Retinal pigment epithelial cell (primary cell): ENCODE results near the gene MAMSTR.

ENCODE experiments used
- DNase-seq: peaks from one replicate; pipeline ENCODE4 v3.0.0-alpha.2; 2010; ENCODE audit warnings: low read depth
- H3K4me3 ChIP-seq: 2 replicates; pipeline ENCODE4 v1.5.1; 2011; ENCODE audit warnings: mild to moderate bottlenecking, low read length, control low read depth, moderate library complexity
- CTCF ChIP-seq: conservative IDR thresholded peaks from 2 replicates; pipeline ENCODE4 v1.5.1; 2011; ENCODE audit warnings: low read depth, low read length, control low read depth, inconsistent platforms

MAMSTR gene

GRCh38 chr19:48750771-48751504, 31.4 kb upstream of the MAMSTR start:
- DNase-seq, result no peak
- TF ChIP-seq CTCF, result no peak
- H3K4me3 ChIP-seq, result no peak overlapping the region

- no peak for TF ChIP-seq CTCF
- no peak for DNase-seq
- H3K4me3 ChIP-seq, result no peak overlapping the region
Observed at GRCh38 chr19:48750351-48750750, 30.8 kb upstream of the MAMSTR start.

GRCh38 chr19:48749571-48750198, 30.2 kb upstream of the MAMSTR start:
- H3K4me3 ChIP-seq, result no peak overlapping the region
- no peak for DNase-seq
- TF ChIP-seq CTCF, result no peak

GRCh38 chr19:48746738-48747575, 27.4 kb upstream of the MAMSTR start, which contains the start of gene IZUMO1:
Gene IZUMO1, minus strand, starts transcription at chr19:48746909. Its CDS starts 1,050 bp downstream, at chr19:48745859.
- peak; percentile 60 for DNase-seq
- no peak for TF ChIP-seq CTCF
- H3K4me3 ChIP-seq, result peak within 1 kb of the TSS; percentile 79

- H3K4me3 ChIP-seq, result peak overlapping the region; percentile 79
- DNase-seq, result no peak
- no peak for TF ChIP-seq CTCF
Observed at GRCh38 chr19:48746110-48746509, 26.6 kb upstream of the MAMSTR start.

- H3K4me3 ChIP-seq, result peak overlapping the region; percentile 21
- TF ChIP-seq CTCF, result no peak
- DNase-seq, result no peak
Observed at GRCh38 chr19:48745208-48745995, 25.9 kb upstream of the MAMSTR start.
